Globus pallidus (tissue), 1 donor: Measurements from ENCODE around the gene FCRL3.

Experiments
- DNase-seq: peaks from one replicate; pipeline ENCODE4 v3.0.0-alpha.2; 2015; ENCODE audit warnings: low spot score

FCRL3 gene

GRCh38 chr1:157682710-157683437 lies 17.7 kb downstream of the FCRL3 start:
- no peak for DNase-seq

- DNase-seq = no peak
Measured at GRCh38 chr1:157678721-157679120, 21.8 kb downstream of the FCRL3 start.

GRCh38 chr1:157673008-157673407 lies 27.6 kb downstream of the FCRL3 start:
- DNase-seq = no peak

- DNase-seq = no peak
Measured at GRCh38 chr1:157671895-157672294, 28.7 kb downstream of the FCRL3 start.

GRCh38 chr1:157659576-157660247 lies 40.9 kb downstream of the FCRL3 start:
- no peak for DNase-seq

DNA sequence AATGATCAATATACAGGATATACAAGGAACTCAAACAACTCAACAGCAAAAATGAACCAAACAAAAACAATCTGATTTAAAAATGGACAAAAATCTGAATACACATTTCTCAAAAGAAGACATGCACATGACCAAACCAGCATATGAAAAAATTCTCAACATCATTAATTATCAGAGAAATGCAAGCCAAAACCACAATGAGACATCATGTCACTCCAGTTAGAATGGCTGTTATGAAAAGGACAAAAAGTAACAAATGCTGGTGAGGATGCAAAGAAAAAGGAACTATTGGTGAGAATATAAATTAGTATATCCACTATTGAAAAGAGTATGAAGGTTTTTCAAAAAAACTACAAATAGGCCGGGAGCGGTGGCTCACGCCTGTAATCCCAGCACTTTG lies 42.0 kb downstream of the FCRL3 start:
- no peak for DNase-seq

- no peak for DNase-seq
Measured at GRCh38 chr1:157653494-157653873, 47.1 kb downstream of the FCRL3 start.

GRCh38 chr1:157652859-157653493 lies 47.6 kb downstream of the FCRL3 start:
- DNase-seq = peak; percentile 10

DNA sequence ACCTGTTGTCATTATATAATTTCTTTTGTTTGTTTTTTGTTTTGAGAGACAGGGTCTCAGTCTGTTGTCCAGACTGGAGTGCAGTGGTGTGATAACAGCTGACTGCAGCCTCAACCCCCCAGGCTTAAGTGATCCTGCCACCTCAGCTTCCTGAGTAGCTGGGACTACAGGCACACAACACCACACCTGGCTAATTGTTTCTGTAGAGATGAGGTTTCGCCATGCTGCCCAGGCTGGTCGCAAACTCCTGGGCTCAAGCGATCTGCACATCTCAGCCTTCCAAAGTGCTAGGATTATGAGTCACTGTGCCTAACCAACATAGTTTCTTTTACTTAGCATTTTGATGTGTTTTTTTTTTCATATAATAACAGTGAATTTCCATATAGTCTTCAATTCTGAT lies 52.3 kb downstream of the FCRL3 start:
- DNase-seq = no peak

- no peak for DNase-seq
Measured at GRCh38 chr1:157646144-157646543, 54.4 kb downstream of the FCRL3 start.

DNA sequence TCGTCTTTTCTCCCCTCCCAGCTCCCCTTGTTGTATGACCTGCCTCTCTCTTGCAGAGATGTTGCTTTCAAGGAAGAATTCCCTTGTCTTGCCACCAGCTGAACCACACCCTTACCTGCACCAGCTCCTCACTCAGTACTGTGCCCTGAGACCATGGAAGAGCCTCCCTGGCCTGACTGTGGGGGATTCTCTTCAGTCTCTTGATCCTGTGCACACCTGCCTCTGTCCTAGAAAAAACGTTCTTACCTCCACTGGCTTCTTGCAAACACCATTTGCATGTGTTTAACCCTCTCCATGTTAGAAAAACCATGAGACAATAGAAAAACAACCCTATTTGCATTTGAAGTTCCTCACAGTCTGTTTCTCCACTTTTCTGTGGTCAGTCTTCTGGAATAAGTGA lies 59.4 kb downstream of the FCRL3 start:
- no peak for DNase-seq

GRCh38 chr1:157639800-157640199 lies 60.8 kb downstream of the FCRL3 start:
- no peak for DNase-seq

GRCh38 chr1:157628773-157629172 lies 71.8 kb downstream of the FCRL3 start:
- no peak for DNase-seq
